AG08396 (cell line): ENCODE measurements around the gene TNFRSF18.

Experiments used
- DNase-seq: peaks from one replicate; pipeline ENCODE4 v3.0.0; 2012; ENCODE audit warnings: low spot score, mixed read lengths

TNFRSF18 gene

GRCh38 chr1:1240348-1240732 is 33.9 kb upstream of the TNFRSF18 start:
- DNase-seq: no peak

DNA sequence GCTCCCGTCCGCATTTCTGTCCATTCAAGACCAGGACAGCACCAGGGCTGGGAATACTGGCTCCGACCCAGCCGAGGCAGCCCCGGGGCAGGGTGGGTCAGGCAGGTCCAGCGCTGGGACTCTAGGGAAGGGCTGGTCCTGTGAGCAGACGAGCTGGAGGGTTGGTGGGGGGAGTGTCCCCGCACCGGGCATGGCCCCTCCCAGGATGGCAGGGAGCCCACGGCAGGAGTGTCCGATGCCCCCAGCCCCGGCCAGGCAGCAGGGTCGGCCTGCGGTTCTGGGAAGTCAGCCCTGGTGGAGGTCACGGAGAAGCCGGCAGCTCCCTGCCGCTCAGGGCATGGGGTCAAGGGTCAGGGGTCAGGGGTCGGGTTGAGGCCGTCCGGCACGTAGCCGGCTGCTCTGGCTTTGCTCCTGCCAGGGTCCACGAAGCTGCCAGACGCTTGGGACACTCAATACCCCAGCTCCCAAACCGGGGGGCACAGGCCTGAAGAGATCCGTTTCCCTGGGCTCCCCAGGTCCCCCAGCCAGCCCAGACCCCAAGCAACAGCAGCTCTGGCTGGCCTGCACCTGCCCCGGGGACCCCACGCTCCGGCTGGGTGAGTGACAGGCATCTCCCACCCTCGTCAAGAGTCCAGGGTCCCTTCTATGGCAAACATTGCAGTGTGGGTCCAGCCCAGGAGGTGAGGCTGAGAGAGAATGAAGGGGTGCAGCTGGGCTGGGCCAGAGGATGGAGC is 33.4 kb upstream of the TNFRSF18 start:
- no peak for DNase-seq

- no peak for DNase-seq
Measured at GRCh38 chr1:1239227-1239613, 32.8 kb upstream of the TNFRSF18 start.

DNA sequence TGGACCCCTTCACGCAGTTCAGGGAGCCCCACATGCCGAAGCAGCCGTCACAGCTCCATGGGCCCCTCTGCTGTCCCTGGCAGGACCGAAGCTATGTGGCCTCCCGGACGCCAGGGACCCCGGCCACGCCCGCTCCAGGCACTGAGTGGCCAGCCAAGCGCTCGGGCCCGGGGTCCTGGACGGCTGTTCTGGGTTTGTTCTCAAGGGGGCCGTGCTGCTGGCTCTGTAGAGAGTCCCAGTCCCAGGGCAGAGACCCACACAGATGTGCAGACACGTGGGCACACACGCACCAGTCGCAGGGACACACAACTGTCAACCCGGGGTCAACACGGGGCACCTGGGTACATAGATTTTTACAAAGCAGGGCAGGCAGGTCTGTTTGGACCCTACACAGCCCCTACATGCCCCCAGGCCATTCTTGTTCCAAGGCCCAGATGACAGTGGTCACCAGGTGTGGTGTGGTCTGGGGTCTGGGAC is 32.3 kb upstream of the TNFRSF18 start:
- DNase-seq: no peak

- DNase-seq: no peak
Measured at GRCh38 chr1:1237874-1238701, 31.7 kb upstream of the TNFRSF18 start.

GRCh38 chr1:1236945-1237873 is 30.8 kb upstream of the TNFRSF18 start:
- DNase-seq: no peak

GRCh38 chr1:1236176-1236763 is 29.9 kb upstream of the TNFRSF18 start:
- DNase-seq: no peak

DNA sequence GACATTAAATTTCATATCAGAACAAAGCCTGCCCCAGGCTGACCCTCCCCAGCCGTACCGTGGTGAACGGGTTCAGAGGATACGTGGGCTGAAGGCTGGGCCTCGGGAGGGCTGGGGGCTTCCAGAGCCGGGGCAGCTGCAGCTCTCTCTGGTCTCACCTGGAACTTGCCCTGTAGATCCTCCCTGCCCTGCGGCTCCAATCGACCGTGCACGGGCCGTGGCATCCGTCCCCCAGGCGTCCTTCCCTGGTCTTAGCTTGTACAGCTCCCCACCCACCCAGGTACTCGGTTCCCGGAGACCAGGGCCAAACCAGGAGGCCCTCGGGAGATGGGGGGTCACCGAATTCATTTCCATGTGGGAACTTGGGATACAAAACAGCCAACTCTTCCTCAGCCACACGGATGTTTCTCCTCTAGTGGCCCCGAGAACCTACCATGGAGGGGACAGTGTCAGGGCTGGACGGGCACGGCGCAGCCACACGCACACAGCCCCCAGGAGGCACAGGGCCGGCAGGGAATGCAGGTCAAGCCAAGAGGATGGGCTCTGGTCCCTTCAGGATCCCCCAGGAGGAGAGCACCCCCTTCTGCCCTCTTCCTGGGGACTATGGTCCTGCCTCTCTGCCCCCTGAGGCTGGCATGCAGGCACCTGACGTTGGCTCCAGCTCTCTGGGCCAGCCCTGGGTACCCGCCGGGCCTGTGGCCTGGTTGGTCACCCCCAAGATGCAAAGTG is 28.8 kb upstream of the TNFRSF18 start:
- no peak for DNase-seq

GRCh38 chr1:1234180-1234808 is 27.9 kb upstream of the TNFRSF18 start:
- DNase-seq: no peak

DNA sequence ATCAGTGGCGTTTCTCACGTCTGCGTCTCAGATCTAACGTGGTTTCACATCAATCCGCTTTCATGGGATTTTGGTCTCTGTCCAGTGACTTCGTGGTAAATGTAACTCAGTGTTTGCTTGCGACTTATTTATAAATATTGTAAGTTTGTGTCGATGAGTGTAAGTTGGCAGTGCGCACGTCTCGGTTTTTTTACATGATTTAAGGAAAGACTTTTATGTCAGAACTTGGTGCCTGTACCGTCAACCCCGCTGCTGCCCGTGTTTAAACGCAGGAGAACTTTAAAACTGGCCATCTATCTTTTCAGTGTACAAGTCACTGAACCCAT is 27.1 kb upstream of the TNFRSF18 start:
- DNase-seq: no peak

- no peak for DNase-seq
Measured at GRCh38 chr1:1232796-1233566, 26.6 kb upstream of the TNFRSF18 start.

GRCh38 chr1:1232208-1232795 is 25.9 kb upstream of the TNFRSF18 start, which contains the start of gene B3GALT6:
TSS of gene B3GALT6 (plus strand) at chr1:1232237. CDS start at chr1:1232279, 42 bp downstream.
- no peak for DNase-seq

DNA sequence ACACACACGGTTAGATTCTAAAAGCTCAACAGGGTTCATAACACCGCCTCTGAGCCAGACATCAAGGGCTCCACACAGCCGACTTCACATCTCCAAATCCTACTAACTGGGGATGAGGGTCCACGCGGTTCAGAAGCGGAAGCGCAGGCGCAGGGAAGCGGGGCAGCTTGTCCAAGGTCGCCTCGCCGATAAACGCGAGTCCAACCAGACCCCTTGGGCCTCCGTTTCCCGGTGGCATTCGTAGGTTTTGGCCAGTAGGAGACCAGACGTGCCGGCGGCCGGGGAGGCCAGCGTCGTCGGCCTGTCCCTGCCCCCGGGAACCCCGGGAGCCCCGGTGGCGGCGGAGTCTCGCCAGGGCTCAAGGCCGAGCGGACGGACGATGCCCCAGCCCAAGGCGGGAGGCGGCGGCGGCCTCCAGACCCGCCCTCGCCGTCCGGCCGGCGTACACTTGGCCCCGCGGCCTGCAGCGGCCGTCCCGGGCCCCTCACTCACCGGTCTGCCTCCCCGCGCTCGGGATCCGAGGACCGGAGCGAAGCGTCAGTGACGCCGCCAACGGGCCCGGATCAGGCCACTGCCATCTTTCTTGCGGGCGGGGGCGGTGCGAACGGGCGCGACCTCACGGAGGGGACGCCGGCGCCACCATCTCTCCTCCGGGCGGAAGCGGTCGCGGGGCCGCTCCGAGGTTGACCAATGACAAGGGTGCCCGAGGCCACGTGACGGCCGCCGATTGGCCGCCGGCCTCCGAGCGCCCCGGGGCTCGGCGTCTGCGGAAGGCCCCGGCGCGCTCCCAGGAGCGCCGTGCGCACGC is 25.2 kb upstream of the TNFRSF18 start, which contains the start of gene SDF4:
SDF4 (minus strand) TSS at position 602 of the 808 bp plus-strand sequence. CDS start 3,229 bp downstream, outside the sequence.
- DNase-seq: peak; percentile 100

DNA sequence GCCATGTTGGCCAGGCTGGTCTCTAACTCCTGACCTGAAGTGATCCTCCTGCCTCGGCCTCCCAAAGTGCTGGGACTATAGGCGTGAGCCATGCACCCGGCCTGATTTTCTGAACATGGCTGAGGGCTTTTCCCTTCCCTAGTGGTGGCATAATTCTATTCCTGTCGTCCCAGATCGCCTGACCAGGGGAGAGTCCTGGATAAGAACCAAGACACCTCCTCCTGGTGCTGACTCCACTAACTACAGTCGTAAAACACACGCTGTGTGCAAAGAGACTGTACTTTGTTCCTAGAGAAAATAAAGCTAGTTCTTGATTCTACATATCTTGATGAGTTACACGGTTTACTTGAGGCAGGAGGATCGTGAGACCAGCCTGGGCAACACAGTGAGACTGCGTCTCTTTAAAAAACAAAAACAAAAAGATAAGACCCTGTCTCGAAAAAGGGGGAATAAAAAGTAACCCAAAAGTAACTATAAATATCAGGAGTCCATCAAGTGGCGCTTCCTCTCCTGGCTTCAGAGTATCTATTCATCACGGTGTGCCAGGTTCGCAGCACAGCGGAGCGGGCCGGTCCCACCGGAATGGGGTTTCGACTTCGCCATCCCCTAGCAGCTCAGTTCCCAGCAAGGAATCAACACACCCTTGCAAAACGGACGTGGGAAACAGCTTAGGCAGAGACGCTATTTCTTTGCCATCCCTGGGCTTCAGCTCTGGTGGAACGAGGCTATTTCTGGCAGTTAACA is 24.4 kb upstream of the TNFRSF18 start:
- peak; percentile 92 for DNase-seq

GRCh38 chr1:1229770-1230169 is 23.4 kb upstream of the TNFRSF18 start:
- no peak for DNase-seq

DNA sequence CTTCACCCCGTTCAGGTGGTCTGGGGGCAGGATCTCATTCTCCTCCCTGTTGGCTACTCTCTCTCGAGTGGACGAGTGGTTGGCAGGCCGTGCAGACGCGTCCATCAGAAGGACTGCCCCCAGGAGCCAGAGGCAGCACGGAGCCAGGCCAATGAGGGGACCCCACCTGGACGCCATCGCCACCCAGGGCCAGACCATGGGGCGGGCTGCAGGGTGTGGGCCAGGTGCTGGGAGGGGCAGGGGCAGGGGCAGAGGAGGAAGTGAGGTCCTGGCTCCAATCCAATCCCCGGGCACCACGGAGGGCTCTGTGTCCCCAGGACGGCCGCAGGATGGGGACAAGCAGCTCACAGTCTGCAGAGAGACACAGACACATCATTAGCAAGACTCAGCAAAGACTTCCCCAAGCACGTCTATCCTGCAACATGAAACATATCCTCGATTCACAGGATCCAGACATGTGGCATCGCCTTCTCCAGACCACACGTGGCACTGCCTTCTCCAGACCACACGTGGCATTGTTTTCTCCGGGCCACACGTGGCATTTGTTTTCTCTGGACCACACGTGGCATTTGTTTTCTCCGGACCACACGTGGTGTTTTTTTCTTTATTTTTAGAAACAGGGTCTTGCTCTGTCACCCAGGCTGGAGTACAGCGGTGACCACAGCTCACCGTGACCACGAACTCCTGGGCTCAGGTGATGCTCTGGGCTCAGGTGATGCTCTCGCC is 22.4 kb upstream of the TNFRSF18 start:
- DNase-seq: no peak

- DNase-seq: no peak
Measured at GRCh38 chr1:1228187-1228586, 21.8 kb upstream of the TNFRSF18 start.
